GM18498 (cell line): Measurements from ENCODE around the gene IQSEC2.

Source experiments
- ATAC-seq: cut with Tn5 transposase; IDR thresholded peaks from one replicate; pipeline ENCODE4 v1.9.1; 2021; ENCODE audit warnings: mild to moderate bottlenecking, moderate library complexity; ENCODE audit not compliant: unreplicated experiment

IQSEC2 gene

DNA sequence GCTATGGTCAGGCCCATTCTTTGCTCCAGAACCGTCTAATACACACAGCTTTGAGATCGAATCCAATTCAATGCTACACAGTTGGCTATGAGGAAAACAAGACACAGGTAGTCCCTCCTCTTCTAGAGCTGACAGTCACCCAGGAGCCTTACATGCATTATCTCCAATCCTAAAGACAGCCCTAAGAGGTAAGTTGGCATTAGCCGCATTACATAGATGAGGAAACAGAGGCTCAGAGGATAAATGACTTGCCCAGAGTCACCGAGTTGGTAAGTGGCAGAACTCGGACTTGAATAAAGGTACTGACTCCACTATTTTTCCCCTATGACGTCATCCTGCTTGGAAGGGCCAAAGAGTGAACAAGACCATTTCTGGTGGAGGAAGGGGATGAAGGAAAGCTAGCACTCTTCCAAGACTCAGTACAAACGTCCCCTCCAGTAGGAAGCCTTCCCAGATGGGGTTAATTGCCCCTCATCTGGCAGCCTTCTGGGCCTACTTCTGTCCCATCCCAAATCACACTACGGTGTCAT is 8.5 kb downstream of the IQSEC2 start:
- ATAC-seq: no peak

DNA sequence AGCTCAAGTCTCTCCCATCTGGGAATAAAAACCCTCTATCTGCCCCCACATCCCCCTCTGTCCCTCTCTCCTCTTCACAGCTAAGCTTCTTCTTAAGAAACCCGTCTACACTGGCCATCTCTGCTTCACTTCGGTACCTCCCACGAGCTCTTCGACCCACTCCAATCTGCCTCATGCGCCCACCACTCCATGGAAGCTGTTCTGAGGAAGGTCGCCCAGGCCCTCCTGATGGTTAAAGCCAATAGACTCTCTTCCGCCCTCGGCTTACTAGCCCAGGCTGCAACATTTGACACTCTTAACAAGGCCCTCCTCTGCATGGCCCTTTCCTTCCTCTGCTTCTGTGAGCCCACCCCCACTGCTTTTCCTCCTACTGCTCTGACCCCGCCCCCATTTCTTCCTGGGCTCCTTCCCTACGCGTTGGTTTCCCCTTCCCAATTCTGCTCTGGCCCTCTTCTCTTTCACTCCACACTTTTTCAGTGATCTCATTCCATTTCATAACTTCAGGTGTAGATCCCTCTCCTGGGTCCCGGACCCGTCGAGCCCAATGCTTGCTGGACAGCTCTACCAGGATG is 11.8 kb downstream of the IQSEC2 start:
- no peak for ATAC-seq

DNA sequence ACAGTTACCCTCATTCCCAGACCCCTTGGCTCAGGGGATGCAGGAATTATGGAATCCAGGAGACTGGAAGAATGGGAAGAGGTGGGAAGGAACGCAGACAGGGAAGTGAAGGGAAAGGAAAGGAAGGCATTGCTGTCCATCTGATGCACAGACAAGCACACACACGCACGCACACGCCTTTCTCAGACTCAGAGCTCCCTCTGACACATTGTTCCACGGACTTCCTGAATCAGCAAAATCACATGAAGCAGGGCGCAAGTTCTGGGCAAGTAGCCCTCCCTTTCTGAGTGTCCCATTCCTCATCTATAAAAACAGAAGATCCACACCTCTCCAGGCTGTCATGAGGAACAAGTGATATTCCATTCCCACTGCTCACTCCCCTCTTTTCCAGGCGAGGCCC is 13.2 kb downstream of the IQSEC2 start:
- ATAC-seq: no peak

DNA sequence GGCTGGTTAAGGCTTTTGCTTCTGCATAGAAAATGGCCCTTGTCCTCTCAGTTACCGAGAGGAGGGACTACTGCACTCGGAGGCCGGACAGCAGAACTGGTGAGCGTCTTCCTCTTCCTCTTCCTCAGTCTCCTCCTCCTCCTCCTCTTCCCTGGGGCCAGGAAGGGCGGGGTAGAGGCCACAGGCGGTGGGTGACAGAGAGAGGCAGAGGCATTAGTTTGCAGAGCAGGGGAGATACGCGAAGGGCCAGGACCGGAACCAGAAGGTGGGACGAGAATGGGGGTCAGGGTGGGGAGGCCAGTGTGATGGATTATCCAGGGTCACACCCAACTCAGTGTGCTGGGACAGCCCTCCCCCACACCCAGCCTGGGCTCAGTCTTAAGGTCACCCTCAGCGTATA is 14.5 kb downstream of the IQSEC2 start:
- ATAC-seq: no peak

DNA sequence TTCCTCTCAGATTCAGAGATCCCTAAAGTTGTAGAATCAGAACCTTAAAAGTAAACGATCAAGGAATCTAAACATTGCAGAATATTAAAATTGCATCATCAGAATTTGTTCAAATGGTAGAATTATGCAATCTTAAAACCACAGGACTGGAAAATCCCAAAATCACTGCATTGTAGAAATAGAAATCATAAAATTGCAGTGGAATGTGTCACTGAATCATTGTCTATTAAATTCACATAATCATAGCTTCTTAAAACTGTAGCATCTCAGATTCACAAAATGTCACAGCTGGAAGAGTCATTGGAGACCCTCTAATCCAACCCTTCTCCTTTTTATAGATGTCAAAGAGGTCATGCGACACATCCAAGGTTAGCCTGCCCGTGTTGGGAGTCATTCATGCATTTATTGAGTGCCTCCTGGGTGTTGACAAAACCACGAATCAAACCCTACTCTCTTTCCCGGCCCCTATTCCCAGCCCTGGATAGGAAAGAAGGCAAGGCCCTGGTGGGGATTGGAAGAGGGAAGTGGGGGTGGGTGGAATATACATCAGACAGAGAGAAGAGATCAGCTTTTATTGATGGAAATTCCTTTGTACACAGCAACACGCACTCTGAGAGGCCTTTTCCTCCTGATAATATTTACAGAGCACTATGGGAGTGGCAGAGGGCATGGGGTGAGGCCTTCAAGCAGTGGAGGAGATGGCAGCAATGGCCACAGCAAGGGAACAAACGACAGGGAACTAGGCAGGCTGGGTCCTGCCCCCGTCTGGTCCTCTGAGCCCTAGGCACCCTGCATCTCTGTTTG is 15.4 kb downstream of the IQSEC2 start:
- ATAC-seq: no peak

DNA sequence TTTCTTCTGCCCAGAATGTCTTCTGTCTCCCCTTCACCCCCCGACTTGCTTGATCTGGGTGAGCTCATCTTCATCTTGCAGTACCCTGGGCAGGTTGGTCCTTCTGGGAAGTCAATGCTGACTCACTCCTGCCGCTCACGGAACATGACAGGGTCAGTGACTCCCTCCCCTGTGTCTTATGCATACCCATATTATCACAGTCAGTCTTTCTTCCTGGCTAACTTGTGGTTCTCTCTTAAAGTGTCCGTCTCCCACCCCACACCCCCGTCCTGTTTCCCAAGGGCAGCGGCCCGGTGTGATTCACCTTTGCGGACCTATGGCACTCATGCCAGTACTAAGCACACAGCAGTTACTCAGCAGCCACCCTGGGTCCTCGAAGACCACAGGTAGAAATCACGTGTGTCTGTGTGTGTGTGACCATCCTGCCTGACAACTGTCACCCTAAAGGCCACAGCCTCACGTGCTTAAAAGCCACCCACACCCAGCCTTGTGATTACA is 17.7 kb downstream of the IQSEC2 start:
- ATAC-seq: no peak

DNA sequence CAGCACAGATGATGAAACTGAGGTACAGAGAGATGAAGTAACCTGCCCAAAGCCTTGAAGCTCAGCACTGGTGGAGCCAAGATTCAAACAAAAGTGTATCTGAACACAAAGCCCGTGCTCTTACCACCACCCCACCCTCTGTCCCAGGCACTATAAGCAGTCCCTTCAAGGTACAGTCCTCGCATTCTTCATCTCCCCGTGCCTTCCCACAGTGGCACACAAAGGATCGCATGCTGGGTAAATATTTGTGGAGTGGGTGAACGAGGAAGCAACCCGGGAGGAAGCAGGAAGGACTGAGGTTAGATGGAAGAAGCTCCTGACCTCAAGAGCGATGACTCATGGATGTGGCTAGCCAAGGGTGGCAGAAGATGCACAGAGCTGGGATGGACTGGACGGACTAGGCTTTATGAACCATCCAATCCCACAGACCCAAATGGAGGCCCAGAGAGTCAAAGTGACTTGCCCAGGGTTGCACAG is 18.4 kb downstream of the IQSEC2 start:
- ATAC-seq: no peak

DNA sequence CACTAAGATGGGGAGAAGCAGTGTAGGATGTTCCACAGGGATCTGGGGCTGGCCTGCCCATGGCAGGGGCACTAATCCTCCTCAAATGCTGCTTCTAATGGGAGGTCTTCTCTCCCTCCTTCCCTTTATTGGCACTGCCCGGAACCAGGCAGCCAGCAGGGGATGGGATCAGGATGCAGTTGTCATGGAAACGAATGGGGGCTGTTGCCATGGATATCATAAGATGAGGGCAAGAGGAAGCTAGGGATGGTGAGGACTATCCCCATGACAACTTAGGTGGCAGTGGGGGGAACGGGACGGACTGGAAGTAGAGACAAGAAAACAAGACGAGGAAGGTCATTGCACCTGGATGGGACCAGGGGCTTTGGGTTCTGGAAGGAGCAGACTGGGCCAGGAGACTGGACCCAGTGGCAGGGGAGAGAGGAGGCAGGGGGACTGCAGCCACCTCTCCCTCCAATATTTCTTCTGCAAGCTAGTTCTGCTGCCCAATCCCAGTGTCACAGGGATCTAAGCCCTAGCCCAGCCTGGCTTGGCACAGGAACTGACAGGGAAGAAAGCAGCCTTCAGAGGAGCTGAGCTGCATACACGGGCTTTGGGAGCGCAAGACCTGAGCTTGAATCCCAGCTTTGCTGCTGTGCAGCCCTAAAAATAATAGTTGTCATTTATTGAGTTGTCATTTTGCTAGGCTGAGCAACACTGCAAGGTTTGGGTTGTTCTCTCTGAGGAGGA is 19.0 kb downstream of the IQSEC2 start:
- ATAC-seq: no peak

DNA sequence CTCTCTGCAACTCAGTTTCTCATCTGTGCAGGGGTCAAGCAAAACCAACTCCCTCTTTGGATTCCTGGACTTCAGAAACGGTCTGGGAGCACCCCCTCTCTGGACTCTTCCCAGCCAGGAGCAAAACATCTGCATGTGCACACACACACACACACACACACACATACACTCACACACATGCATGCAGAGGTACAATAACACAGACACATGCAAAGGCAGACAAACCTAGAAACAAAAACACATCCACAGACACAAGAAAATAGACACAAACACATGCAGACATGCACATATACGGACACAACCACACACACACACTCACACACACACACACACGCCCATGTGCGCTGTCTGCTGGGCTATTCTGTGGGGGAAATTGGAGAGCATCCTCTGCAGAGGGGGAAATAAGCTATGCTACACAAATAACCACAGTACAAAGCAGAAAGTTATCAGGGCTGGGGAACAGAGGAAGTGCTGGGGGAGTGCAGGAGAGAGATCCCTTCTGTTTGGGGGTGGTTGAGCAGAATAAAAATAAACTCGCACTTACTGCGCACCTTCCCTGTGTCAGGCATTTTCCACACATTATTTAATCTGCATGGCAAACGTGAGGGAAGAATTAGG is 19.9 kb downstream of the IQSEC2 start:
- no peak for ATAC-seq

DNA sequence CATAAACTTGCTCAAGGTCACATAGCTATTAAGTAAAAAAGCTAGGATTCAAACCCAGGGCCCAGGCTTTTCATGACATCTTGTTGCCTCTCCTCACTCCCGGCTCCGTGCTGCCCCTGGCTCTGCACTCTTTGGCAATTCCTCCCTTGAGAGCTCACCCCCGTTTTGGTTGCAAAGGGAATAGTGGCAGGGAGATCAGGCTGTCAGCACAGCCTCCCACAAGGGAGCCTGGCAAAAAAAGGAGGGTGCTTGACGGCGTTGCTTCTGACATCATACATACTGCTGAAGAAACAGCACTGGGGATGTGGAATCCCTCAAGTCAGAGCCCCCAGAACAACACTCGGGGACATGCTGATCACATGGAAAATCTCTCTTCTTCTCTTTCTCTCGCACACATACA is 20.5 kb downstream of the IQSEC2 start:
- ATAC-seq: no peak

DNA sequence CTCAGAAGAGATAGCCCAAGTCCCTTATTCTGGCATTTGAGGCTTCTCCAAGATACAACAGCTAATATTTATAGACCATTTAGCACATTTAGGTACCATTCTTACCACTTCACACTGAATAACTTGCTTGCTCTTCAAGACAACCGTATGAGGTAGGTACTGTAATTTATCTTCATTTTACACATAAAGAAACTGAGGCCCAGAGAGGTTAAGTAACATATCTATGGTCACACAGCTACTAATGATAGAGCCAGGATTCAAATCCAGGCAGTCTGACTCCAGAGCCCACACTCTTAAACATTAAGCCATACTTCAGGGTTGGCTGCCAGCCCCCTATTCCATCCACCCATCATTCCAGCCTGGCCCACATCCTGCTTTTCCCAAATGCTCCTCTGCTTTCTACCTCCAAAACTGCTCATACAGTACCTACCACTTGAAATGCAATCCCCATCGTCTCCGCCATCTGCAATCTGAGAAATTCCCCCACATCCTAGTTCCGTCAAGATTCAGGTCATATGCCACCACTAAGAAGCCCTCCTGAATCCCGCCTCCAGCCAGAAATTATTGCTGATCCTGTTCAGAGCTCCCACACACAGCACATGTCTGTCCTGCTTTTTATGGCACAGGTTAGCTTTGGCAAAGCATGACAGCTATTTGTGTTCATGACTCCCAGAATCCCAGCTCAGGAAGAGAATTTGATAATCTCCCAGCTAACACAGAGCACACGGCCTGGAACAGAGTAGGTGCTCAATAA is 23.5 kb downstream of the IQSEC2 start:
- ATAC-seq: no peak

DNA sequence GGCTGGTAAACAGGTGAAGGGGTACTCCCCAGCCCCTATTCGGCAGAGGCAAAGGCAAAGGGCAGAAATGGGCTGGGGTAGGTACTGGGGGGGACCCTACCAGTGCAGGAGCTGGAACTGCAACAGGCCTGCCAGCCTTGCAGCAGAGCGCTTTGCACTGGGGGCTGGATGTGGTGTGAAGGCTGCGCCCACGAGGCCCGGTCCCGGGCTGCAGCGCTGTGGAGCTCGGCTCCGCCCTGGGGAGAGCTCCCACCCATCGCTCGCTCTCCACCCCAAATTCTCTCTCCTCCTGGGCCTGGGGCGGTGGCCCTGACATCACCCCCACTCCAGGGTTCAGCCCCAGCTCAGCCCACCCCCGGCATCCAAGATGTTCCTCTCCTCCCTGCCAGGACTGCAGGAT is 24.2 kb downstream of the IQSEC2 start:
- ATAC-seq: no peak

DNA sequence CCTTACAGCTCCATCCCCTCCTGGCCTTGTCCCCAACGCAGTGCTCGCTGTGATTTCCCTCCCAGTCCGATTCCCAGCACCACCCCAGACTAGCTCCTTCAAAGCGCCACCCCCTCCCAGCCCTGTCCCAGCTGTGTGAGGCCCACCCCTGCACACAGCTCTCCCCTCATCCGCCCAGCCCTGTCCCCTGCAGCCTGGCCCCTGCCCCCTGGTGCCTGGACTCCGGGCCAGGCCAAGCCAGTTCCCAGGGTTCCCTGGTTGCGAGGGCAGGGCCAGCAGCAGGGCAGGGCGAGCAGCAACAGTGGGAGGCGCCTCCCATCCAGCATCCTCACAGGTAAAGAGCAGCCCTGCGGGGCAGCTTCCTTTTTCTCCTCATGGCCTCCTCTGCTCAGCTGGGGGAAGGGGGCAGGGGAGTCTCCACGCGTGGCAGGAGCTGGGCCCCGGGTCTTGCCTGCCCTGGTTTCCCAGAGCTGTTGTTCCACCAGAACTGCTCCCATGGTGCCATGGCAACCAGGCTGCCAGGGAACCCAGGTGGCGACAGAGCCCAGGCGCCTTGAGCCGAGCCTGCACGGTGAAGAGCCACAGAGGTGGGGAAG is 24.8 kb downstream of the IQSEC2 start:
- no peak for ATAC-seq

DNA sequence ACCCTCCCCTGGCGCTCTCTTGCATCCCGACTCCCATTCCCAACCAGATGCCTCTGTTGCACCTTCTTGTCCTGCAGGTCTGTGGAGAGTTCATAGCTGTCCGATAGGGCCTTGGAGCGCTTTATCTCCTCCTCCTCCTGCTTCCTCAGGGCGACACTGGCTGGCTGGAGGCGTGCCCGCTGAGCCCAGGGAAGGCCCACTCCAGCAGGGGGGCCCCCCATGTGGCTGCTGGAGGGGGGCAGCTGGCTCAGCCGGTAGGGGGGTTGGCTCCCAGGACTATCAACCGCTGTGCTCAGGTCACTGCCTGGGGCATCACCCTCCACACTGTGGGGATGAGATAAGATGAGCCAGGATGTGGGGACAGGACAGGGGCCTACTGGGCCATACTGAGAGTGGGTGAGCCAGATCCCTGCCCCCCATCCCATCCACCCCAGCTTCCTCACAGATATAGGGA is 25.6 kb downstream of the IQSEC2 start:
- ATAC-seq: no peak

DNA sequence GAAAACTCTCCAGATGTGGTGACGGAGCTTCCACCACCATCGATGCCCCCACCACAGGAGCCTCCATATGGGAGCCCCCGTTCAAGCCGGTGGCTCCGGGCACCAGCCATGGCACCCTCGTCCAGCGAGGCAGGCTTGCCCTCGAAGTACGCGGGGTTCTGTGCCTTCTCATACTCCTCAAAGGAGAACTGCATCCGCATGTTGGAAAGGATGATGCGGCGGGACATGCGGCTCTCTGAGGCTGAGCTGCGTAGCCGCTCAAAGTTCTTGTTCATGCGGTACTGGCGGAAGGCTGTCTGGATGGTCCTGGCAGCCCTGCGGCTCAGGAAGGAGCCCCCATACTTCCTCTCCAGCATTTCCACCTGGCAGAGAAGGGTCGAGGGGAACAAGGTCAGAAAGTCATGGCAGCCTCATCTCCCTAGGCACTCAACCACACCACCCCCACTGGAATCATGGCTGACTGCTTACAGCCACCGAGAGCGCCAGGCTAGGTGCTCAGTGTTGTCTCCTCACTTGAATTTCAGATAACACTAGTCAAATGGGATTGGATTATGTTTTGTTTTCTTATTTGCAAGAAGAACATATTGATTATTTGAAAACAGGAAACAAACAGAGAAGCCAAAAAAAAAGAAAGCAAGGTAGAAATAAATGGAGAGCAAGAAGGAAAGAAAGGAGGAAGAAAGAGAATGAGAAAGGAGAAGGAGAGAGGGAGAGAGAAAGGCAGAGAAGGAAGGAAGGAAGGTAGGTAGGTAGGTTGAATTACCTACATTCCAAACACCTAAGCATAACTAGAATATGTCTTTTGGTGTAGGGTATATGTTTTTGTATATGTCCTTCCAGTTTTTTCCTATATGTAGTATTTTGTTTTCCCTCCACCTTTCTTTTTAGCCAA is 26.6 kb downstream of the IQSEC2 start:
- no peak for ATAC-seq

DNA sequence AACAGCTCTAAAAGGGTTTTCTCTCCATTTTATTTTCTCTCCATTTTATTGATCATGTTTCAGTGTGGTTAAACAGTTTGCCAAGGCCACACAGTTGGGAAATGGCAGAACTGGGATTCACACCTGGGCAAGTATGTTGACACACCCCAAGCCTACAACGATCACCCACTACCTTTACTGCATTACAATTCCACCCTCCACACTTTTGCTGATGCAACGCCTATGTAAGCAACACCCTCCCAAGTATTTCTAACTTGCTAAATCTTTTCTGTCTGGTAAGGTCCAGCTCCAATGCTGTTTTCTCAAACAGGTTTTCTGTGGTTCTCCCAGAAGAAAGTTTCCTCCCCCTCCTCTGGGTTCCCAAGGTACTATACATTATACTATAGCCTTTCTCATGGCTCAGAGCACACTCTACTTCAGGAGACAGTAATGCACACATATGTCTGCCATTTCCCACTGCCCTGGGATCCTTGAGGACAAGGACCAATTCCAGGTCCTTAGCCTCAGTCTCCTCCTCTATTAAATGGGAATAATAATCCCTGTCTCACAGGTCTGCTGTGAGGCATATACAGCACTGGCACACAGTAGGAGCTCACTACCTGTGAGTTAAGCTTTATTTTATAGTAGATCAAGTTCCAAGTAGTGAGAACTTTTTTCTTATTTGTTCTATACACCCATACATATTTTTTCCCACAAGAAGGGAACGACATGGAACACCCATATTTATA is 27.9 kb downstream of the IQSEC2 start:
- no peak for ATAC-seq

DNA sequence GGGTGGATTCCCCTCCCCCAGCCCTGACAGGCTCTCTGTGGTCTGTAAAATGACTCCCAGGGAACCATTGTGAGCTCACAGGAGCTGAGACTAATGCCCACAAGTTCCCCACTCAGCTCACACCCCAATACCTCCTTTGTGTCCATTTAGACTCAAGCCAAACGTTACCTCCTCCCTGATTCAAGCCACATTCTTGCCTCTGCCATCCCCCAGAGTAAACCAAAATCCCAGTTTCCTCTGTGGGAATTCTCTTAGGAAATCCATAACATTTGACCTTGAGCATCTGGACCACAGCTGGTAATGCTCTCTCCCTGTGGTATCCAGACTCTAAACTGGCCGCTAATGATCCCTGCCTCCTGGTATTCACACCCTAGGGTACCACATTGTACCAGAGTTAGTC is 30.1 kb downstream of the IQSEC2 start:
- no peak for ATAC-seq

DNA sequence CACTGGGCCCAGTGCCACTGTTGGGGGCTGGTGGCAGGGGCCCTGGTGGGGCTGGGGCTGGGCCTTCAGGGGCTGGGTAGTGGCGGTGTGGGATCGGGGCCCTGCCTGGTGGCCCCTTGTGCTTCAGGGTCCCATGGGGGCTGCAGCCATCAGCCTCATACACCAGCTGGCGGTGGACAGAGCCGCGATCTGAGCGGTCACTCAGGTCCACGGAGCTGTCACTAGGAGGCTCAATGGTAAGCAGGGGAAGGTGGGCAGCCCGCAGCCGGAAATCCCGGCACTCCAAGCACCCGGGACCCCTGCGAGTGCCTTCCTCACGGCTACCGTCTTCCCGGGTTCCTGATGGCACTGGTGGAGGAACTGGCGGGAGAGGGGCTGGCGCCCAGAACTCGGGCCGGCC is 30.8 kb downstream of the IQSEC2 start:
- ATAC-seq: no peak
